Measurements from ENCODE around the gene CIITA.
"Not testable (repeated sequence)": the region's sequence is repeated elsewhere in the genome, so short reads cannot be mapped to it uniquely, and the experiment has no call there.

Gene CIITA

GRCh38 chr16:10876799-10877341 lies at the start of gene CIITA:
TSS of gene CIITA (plus strand) at chr16:10877202. CDS start at chr16:10877331, 129 bp downstream.
- peak; percentile 71 for DNase-seq (ENCODE audit: low spot score)

GRCh38 chr16:10827691-10828341 lies 49.2 kb upstream of the CIITA start:
- DNase-seq (ENCODE audit: low spot score) = peak; percentile 92

GRCh38 chr16:10828851-10829366 lies 48.1 kb upstream of the CIITA start:
- DNase-seq (ENCODE audit: low spot score) = peak; percentile 83

- DNase-seq (ENCODE audit: low spot score) = not testable (repeated sequence)
These were observed 47.5 kb upstream of the CIITA start for GRCh38 chr16:10829390-10830098.

- DNase-seq (ENCODE audit: low spot score) = not testable (repeated sequence)
These were observed 46.8 kb upstream of the CIITA start for GRCh38 chr16:10830240-10830639.

GRCh38 chr16:10831894-10832886 lies 44.8 kb upstream of the CIITA start:
- DNase-seq (ENCODE audit: low spot score) = no peak

GRCh38 chr16:10833271-10833670 lies 43.7 kb upstream of the CIITA start:
- no peak for DNase-seq (ENCODE audit: low spot score)

- DNase-seq (ENCODE audit: low spot score) = no peak
These were observed 42.9 kb upstream of the CIITA start for GRCh38 chr16:10834130-10834529.

- DNase-seq (ENCODE audit: low spot score) = no peak
These were observed 42.2 kb upstream of the CIITA start for GRCh38 chr16:10834766-10835165.

- no peak for DNase-seq (ENCODE audit: low spot score)
These were observed 41.6 kb upstream of the CIITA start for GRCh38 chr16:10835281-10835931.

- DNase-seq (ENCODE audit: low spot score) = no peak
These were observed 40.7 kb upstream of the CIITA start for GRCh38 chr16:10836174-10836853.

- no peak for DNase-seq (ENCODE audit: low spot score)
These were observed 38.3 kb upstream of the CIITA start for GRCh38 chr16:10838621-10839278.

- DNase-seq (ENCODE audit: low spot score) = no peak
These were observed 37.7 kb upstream of the CIITA start for GRCh38 chr16:10839279-10839666.

GRCh38 chr16:10840703-10841102 lies 36.3 kb upstream of the CIITA start:
- DNase-seq (ENCODE audit: low spot score) = no peak

- no peak for DNase-seq (ENCODE audit: low spot score)
These were observed 30.6 kb upstream of the CIITA start for GRCh38 chr16:10846213-10846998.

GRCh38 chr16:10847176-10847575 lies 29.8 kb upstream of the CIITA start:
- DNase-seq (ENCODE audit: low spot score) = no peak

- no peak for DNase-seq (ENCODE audit: low spot score)
These were observed 27.1 kb upstream of the CIITA start for GRCh38 chr16:10849736-10850477.

- no peak for DNase-seq (ENCODE audit: low spot score)
These were observed 26.5 kb upstream of the CIITA start for GRCh38 chr16:10850478-10850850.

GRCh38 chr16:10851512-10851911 lies 25.5 kb upstream of the CIITA start:
- no peak for DNase-seq (ENCODE audit: low spot score)
